ENCODE results near the gene RBBP5. TPM values are rescaled to one million over a fixed set of nuclear protein-coding genes. Genes with fewer than 3 reads are reported as not detected.

RBBP5 gene
- total and polyA plus RNA-seq, 3 donors from 2014 or later, result 11.7 to 20.3 (median 19.1) TPM

- H3K4me3 ChIP-seq, result no peak overlapping the region
- intact Hi-C loops (cut with DNase I; ENCODE audit: low total_unique reads), result no loop called here
- H3K36me3 ChIP-seq (ENCODE audit: low read depth, missing control alignments), result no peaks in the 10 kb centered on the region
Observed at GRCh38 chr1:205152505-205152904, 30.7 kb upstream of the RBBP5 start.

DNA sequence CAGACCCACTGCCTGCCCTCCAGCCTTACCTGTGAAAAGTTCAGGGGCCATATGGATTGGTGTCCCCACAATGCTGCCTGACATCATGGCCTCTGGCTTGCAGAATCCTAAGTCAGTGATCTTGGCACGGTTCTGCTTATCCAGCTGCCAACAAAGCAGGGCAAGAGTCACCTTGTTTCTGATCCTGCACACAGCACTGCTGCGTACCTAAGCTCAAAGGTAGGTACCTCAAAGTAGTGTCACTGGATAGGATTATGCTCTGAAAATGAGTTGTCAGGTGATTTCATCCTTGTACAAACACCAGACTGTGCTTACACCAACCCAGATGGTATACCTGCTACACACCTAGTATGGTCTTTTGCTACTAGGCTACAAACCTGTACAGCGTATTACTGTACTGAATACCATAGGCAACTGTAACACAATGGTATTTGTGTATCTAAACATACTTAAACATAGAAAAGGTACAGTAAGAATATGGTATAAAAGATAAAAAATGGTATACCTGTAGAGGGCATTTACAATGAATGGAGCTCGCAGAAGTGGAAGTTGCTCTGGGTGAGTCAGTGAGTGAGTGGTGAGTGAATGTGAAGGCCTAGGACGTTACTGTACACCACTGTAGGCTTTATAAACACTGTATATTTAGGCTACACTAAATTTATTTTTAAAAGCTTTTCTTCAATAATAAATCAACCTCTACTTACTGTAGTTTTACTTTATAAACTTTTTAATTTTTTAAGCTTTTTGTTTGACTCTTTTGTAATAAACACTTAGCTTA, 29.1 kb upstream of the RBBP5 start:
- H3K9me3 ChIP-seq, result no peaks in the 10 kb centered on the region
- 92 to 93% methylated on average over 3 to 5 of the region's 5 CpGs for WGBS, 2 donors
- no peaks in the 10 kb centered on the region for H3K27me3 ChIP-seq
- TF ChIP-seq CTCF (IDR thresholded peaks at IDR 0.05) (no peak), POLR2A (IDR thresholded peaks at IDR 0.05) (no peak)
- intact Hi-C loops (cut with DNase I; ENCODE audit: low total_unique reads), result no loop called here
- no peak overlapping the region for H3K4me3 ChIP-seq
- H3K36me3 ChIP-seq (ENCODE audit: low read depth, missing control alignments), result no peaks in the 10 kb centered on the region
- no peaks in the 10 kb centered on the region for H3K4me1 ChIP-seq
- H3K27ac ChIP-seq, result no peak overlapping the region
- no peak for DNase-seq

More at GRCh38 chr1:205152505-205152904, 30.7 kb upstream of the RBBP5 start:
- Histone ChIP-seq H3K9me3 (no peaks in the 10 kb centered on the region), H3K27me3 (no peaks in the 10 kb centered on the region), H3K27ac (no peak overlapping the region), H3K4me1 (no peaks in the 10 kb centered on the region)
- no peak for DNase-seq
- no peak for TF ChIP-seq POLR2A (IDR thresholded peaks at IDR 0.05)
- 98 to 99% methylated on average over 4 of the region's 4 CpGs for WGBS, 2 donors

DNA sequence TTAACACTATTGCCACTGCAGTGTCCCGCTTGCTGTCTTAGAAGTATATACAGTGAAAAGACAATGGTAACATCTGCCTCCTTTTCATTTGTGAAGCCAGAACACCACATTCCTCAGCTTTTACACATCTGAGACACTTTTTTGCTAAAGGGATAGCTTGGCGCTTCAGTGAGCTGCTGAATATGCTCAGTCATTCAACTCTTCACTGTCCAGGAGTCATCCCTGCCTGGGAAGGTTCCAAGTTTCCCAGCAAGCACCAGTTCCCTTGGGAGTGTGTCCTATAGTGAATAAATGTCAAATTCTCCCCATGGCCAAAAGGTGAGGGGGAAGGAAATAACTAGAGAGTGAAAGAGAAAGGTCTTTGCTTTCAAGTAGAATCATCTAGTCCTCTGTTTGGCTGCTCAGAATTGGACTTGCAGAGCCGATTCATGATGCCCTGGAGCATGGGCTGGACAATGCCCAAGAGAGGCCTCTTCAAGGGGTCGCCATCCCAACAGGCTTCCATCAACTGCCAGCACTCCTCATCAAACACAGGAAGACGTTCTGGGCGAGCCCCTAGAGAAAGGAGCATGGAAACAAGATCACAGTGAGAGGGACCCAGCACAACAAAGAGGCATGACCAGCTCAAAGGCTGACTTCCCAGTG, 25.5 kb upstream of the RBBP5 start:
- H3K4me3 ChIP-seq, result no peak overlapping the region
- DNase-seq, result no peak
- TF ChIP-seq POLR2A (IDR thresholded peaks at IDR 0.05) (no peak), CTCF (IDR thresholded peaks at IDR 0.05) (no peak)
- no peaks in the 10 kb centered on the region for H3K27me3 ChIP-seq
- peaks cover 11% of the 10 kb centered on the region for H3K4me1 ChIP-seq
- H3K27ac ChIP-seq, result no peak overlapping the region
- no peaks in the 10 kb centered on the region for H3K36me3 ChIP-seq (ENCODE audit: low read depth, missing control alignments)
- no peaks in the 10 kb centered on the region for H3K9me3 ChIP-seq
- intact Hi-C loops (cut with DNase I; ENCODE audit: low total_unique reads), result no loop called here
- WGBS, 2 donors, result 82 to 84% methylated on average over 6 of the region's 6 CpGs

GRCh38 chr1:205144751-205145150, 23.0 kb upstream of the RBBP5 start:
- no peak for DNase-seq
- H3K36me3 ChIP-seq (ENCODE audit: low read depth, missing control alignments), result no peaks in the 10 kb centered on the region
- H3K4me3 ChIP-seq, result no peak overlapping the region
- no peaks in the 10 kb centered on the region for H3K27me3 ChIP-seq
- H3K4me1 ChIP-seq, result peaks cover 11% of the 10 kb centered on the region
- WGBS, 2 donors, result 26 to 36% methylated on average over 1 of the region's 1 CpG
- intact Hi-C loops (cut with DNase I; ENCODE audit: low total_unique reads), result no loop called here
- no peaks in the 10 kb centered on the region for H3K9me3 ChIP-seq
- no peak for TF ChIP-seq CTCF (IDR thresholded peaks at IDR 0.05)
- no peak for TF ChIP-seq POLR2A (IDR thresholded peaks at IDR 0.05)
- H3K27ac ChIP-seq, result no peak overlapping the region

GRCh38 chr1:205144046-205144720, 22.4 kb upstream of the RBBP5 start:
- intact Hi-C loops (cut with DNase I; ENCODE audit: low total_unique reads), result no loop called here
- H3K27ac ChIP-seq, result no peak overlapping the region

More at GRCh38 chr1:205144046-205144720, 22.4 kb upstream of the RBBP5 start:
- peaks cover 11% of the 10 kb centered on the region for H3K4me1 ChIP-seq
- H3K4me3 ChIP-seq, result no peak overlapping the region
- no peaks in the 10 kb centered on the region for H3K27me3 ChIP-seq
- DNase-seq, result no peak
- H3K36me3 ChIP-seq (ENCODE audit: low read depth, missing control alignments), result no peaks in the 10 kb centered on the region
- H3K9me3 ChIP-seq, result no peaks in the 10 kb centered on the region
- WGBS, 2 donors, result 58 to 68% methylated on average over 1 of the region's 1 CpG
- TF ChIP-seq CTCF (IDR thresholded peaks at IDR 0.05) (no peak), POLR2A (IDR thresholded peaks at IDR 0.05) (no peak)

Measured in testis (tissue), 3 donors.